Measurements from ENCODE around the gene NCOR2. TPM values are rescaled to one million over a fixed set of nuclear protein-coding genes. Genes with fewer than 3 reads are reported as not detected.
"Not testable (repeated sequence)": the region's sequence is repeated elsewhere in the genome, so short reads cannot be mapped to it uniquely, and the experiment has no call there.

NCOR2 gene
- total RNA-seq, 1 donor from 2014 or later = 251 TPM

DNA sequence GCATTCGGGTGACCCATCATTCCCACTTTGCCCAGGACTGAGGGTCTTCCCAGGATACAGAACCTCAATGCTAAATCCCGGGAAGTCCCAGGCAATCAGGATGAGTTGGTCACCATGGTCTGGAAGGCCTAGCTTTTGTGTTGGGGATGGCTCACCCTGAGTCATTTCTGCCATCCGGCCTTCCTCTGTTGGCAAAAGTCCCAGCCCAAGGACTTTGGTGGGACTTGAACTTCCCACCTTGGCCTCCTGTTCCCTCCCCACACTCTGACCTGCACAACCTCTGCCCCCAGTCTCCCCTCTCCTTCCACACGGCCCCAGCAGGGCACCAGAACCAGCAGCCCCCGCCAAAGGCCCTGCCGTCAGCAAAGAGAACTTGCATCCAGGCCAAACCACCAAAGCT is 24.6 kb upstream of the NCOR2 start:
- Mint-ChIP-seq H3K4me1 (ENCODE audit: low read depth) (no peaks in the 10 kb centered on the region), H3K9me3 (ENCODE audit: low read depth) (peaks cover 7% of the 10 kb centered on the region), H3K4me3 (ENCODE audit: low read depth) (no peak overlapping the region), H3K27me3 (peaks cover 15% of the 10 kb centered on the region), H3K27ac (peak overlapping the region; percentile 54), H3K36me3 (ENCODE audit: insufficient read depth) (no peaks in the 10 kb centered on the region)
- no peak for TF ChIP-seq CTCF (IDR thresholded peaks at IDR 0.05; ENCODE audit: unreplicated experiment)
- no peak for DNase-seq (ENCODE audit: low spot score, unreplicated experiment)

- H3K27me3 Mint-ChIP-seq = peaks cover 15% of the 10 kb centered on the region
- H3K9me3 Mint-ChIP-seq (ENCODE audit: low read depth) = peaks cover 7% of the 10 kb centered on the region
- no peak for TF ChIP-seq CTCF (IDR thresholded peaks at IDR 0.05; ENCODE audit: unreplicated experiment)
- no peaks in the 10 kb centered on the region for H3K36me3 Mint-ChIP-seq (ENCODE audit: insufficient read depth)
- DNase-seq (ENCODE audit: low spot score, unreplicated experiment) = no peak
- no peak overlapping the region for H3K4me3 Mint-ChIP-seq (ENCODE audit: low read depth)
- H3K27ac Mint-ChIP-seq = no peak overlapping the region
- peaks cover 7% of the 10 kb centered on the region for H3K4me1 Mint-ChIP-seq (ENCODE audit: low read depth)
Measured at GRCh38 chr12:124590447-124590846, 23.0 kb upstream of the NCOR2 start.

DNA sequence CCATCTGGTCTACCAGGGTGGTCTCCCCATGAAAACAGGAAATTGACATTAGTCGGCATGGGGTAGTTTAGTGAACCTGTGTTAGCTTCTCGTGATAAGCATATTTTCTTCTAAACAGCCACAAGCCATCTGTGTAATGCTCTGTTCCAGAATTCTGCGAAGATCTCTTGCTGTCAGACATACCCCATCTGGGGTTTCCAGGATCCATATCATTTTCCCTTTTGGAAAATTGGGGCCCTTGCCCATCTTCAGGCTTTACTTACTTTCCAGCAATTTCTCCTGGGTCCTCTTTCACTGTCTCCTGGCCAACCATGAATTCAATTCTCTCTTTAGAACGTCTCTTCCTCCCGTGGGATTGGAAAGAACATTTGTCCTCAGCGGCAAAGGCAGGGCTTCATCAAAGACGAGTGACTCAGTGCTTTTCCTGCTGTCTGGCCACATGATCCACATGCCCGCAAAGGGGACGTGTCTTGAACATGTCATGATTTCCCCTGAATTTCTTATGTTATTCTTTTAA is 21.4 kb upstream of the NCOR2 start:
- Mint-ChIP-seq H3K9me3 (ENCODE audit: low read depth) (peaks cover 7% of the 10 kb centered on the region), H3K27me3 (peaks cover 13% of the 10 kb centered on the region), H3K36me3 (ENCODE audit: insufficient read depth) (no peaks in the 10 kb centered on the region), H3K27ac (no peak overlapping the region), H3K4me3 (ENCODE audit: low read depth) (no peak overlapping the region), H3K4me1 (ENCODE audit: low read depth) (peaks cover 7% of the 10 kb centered on the region)
- TF ChIP-seq CTCF (IDR thresholded peaks at IDR 0.05; ENCODE audit: unreplicated experiment) = no peak
- DNase-seq (ENCODE audit: low spot score, unreplicated experiment) = no peak

GRCh38 chr12:124588018-124588634 is 20.7 kb upstream of the NCOR2 start:
- peaks cover 7% of the 10 kb centered on the region for H3K4me1 Mint-ChIP-seq (ENCODE audit: low read depth)
- H3K27ac Mint-ChIP-seq = no peak overlapping the region
- TF ChIP-seq CTCF (IDR thresholded peaks at IDR 0.05; ENCODE audit: unreplicated experiment) = no peak
- DNase-seq (ENCODE audit: low spot score, unreplicated experiment) = no peak
- no peaks in the 10 kb centered on the region for H3K36me3 Mint-ChIP-seq (ENCODE audit: insufficient read depth)
- H3K27me3 Mint-ChIP-seq = peaks cover 9% of the 10 kb centered on the region
- H3K4me3 Mint-ChIP-seq (ENCODE audit: low read depth) = no peak overlapping the region
- H3K9me3 Mint-ChIP-seq (ENCODE audit: low read depth) = peaks cover 7% of the 10 kb centered on the region

GRCh38 chr12:124586756-124587155 is 19.3 kb upstream of the NCOR2 start:
- Mint-ChIP-seq H3K4me1 (ENCODE audit: low read depth) (peaks cover 7% of the 10 kb centered on the region), H3K9me3 (ENCODE audit: low read depth) (peaks cover 7% of the 10 kb centered on the region), H3K27ac (peak overlapping the region; percentile 88), H3K36me3 (ENCODE audit: insufficient read depth) (no peaks in the 10 kb centered on the region), H3K27me3 (peaks cover 4% of the 10 kb centered on the region), H3K4me3 (ENCODE audit: low read depth) (no peak overlapping the region)
- no peak for TF ChIP-seq CTCF (IDR thresholded peaks at IDR 0.05; ENCODE audit: unreplicated experiment)
- no peak for DNase-seq (ENCODE audit: low spot score, unreplicated experiment)

GRCh38 chr12:124584494-124584893 is 17.1 kb upstream of the NCOR2 start:
- H3K27me3 Mint-ChIP-seq; H3K27ac Mint-ChIP-seq; DNase-seq (ENCODE audit: low spot score, unreplicated experiment); H3K36me3 Mint-ChIP-seq (ENCODE audit: insufficient read depth); H3K9me3 Mint-ChIP-seq (ENCODE audit: low read depth); H3K4me3 Mint-ChIP-seq (ENCODE audit: low read depth); H3K4me1 Mint-ChIP-seq (ENCODE audit: low read depth): not testable (repeated sequence)
